Bronchial epithelial cell (primary cell): ENCODE results near the gene SHB. TPM values are rescaled to one million over a fixed set of nuclear protein-coding genes. Genes with fewer than 3 reads are reported as not detected.

ENCODE experiments used
- DNase-seq: peaks from one replicate; pipeline ENCODE4 v3.0.0-alpha.2; 2010; ENCODE audit warnings: low read depth
- FAIRE-seq: peaks from 2 replicates; lab custom pipeline; 2011; peaks lifted over from hg19 to GRCh38; lab: Jason Lieb, UNC
- H3K27me3 ChIP-seq: 2 replicates; pipeline ENCODE4 v1.5.1; 2011; ENCODE audit warnings: low read length; ENCODE audit not compliant: control insufficient read depth, insufficient read depth
- H3K36me3 ChIP-seq: 2 replicates; pipeline ENCODE4 v1.5.1; 2011; ENCODE audit warnings: low read length; ENCODE audit not compliant: control insufficient read depth, insufficient read depth
- H3K4me3 ChIP-seq: 2 replicates; pipeline ENCODE4 v1.5.1; 2011; ENCODE audit warnings: mild to moderate bottlenecking, low read depth, low read length, control low read depth
- total RNA-seq: library from RNA; depleted of rRNA; stranded (reverse); fragments of >200 nt; gene quantifications from 2 replicates; pipeline ENCODE4 v1.2.1, GENCODE V29; 2014
- TF ChIP-seq, protein P1 (sequence below): IDR thresholded peaks from 2 replicates; pipeline ENCODE4 v1.5.1; 2011; ENCODE audit warnings: mild to moderate bottlenecking, moderate library complexity, low read length, control low read depth, inconsistent platforms; ENCODE audit not compliant: insufficient read depth, severe bottlenecking

Gene SHB
- total RNA-seq, 1 donor from 2014 or later = 14.5 TPM

- no peaks in the 10 kb centered on the region for H3K27me3 ChIP-seq
- DNase-seq (no peak), FAIRE-seq (no peak)
- no peaks in the 10 kb centered on the region for H3K36me3 ChIP-seq
- TF ChIP-seq, protein P1, sequence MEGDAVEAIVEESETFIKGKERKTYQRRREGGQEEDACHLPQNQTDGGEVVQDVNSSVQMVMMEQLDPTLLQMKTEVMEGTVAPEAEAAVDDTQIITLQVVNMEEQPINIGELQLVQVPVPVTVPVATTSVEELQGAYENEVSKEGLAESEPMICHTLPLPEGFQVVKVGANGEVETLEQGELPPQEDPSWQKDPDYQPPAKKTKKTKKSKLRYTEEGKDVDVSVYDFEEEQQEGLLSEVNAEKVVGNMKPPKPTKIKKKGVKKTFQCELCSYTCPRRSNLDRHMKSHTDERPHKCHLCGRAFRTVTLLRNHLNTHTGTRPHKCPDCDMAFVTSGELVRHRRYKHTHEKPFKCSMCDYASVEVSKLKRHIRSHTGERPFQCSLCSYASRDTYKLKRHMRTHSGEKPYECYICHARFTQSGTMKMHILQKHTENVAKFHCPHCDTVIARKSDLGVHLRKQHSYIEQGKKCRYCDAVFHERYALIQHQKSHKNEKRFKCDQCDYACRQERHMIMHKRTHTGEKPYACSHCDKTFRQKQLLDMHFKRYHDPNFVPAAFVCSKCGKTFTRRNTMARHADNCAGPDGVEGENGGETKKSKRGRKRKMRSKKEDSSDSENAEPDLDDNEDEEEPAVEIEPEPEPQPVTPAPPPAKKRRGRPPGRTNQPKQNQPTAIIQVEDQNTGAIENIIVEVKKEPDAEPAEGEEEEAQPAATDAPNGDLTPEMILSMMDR = no peak
- no peak overlapping the region for H3K4me3 ChIP-seq
These were observed 7.6 kb downstream of the SHB start for GRCh38 chr9:38061326-38061977.

DNA sequence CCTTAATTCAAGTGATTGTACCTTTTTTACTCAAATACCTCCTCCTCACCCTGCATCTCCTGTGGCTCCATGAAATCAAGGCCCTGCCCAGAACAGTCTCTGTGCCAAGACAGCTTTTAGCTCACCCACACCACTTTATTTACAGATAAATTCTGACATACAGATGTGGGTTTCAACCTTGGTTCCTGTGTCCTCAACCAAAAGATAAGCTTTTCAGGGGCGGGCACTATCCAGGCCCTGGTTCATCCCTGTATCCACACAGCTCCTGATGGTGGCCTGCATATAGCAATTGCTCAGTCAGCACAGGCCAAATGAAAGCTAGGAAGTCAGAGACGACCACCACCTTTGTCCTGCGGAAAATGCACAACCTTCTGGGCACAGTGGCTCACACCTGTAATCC is 8.3 kb downstream of the SHB start:
- FAIRE-seq (no peak), DNase-seq (no peak)
- H3K27me3 ChIP-seq = no peaks in the 10 kb centered on the region
- no peaks in the 10 kb centered on the region for H3K36me3 ChIP-seq
- H3K4me3 ChIP-seq = no peak overlapping the region
- TF ChIP-seq, protein P1 = no peak

DNA sequence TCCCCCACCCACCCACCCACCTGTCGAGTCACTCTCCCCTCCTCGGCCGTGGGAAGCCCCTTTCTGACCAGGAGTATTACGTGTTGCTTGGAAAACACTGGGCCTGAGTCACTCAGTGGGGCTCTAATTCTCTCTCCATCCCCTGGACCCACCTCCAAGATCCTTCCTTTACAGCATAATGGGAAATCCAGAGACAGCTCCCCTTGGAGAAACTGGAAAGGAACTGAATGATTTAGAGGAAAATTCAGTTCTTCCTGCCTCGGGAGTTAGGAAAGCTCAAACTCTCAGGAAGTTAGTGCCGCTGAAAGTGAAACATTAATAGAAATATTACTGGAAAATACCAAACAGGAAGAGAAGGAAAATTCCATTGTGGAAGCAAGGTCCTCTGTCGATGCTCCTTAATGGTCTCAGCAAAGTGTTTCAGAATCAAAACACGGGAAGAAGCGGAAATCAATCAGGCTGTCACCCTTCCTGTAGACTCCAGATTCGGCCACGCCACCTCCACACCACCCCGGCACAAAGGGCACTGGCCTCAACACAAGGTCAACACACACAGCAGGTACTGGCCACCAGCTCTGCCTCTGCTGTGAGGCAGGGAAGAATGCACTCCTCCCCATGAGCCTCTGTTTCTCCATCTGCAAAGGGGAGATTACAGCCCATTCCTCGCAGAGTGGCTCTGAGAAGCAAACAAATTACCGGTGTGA is 9.6 kb downstream of the SHB start:
- TF ChIP-seq, protein P1 = no peak
- no peak overlapping the region for H3K4me3 ChIP-seq
- no peaks in the 10 kb centered on the region for H3K36me3 ChIP-seq
- H3K27me3 ChIP-seq = no peaks in the 10 kb centered on the region
- DNase-seq = peak; percentile 58
- FAIRE-seq = no peak

DNA sequence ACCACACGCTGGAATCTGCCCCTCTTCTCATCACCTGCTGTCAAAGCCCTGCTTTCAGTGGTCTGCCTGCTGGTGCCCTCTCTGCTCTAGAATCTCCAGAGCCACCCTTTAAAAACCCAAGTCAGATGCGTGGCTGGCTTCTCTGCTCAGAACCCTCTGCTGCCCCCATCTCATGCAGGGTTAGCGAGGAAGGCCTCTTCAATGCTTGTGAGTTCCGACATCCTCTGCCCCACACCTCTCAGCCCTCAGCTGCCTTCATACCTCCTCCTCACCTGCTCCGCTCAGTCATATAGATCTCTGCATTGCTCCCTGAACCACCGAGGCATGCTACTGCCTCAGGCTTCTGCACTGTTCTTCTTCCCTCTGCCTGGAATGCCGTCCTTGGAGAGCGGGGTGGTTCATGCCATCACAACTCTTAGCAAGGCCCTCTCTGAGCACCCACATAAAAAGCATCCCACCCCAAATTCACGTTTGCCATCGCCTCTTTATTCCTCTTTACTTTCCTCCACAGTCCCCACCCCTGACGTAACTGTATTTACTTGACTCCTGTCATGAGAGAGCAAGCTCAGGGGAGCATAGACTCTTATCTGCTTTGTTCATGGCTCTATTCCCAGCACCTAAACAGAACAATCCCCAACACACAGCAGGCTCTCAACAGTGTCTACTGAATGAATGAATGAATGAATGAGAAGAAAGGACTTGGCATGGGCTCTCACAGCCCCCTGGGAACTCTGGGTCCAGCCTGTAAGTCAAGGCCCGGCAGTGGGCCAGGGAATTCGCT is 10.4 kb downstream of the SHB start:
- peak; percentile 13 for FAIRE-seq
- Histone ChIP-seq H3K27me3 (no peaks in the 10 kb centered on the region), H3K36me3 (no peaks in the 10 kb centered on the region), H3K4me3 (no peak overlapping the region)
- TF ChIP-seq, protein P1 = no peak
- DNase-seq = no peak

GRCh38 chr9:38057416-38058195 is 11.4 kb downstream of the SHB start:
- Histone ChIP-seq H3K36me3 (no peaks in the 10 kb centered on the region), H3K27me3 (no peaks in the 10 kb centered on the region), H3K4me3 (no peak overlapping the region)
- no peak for DNase-seq
- no peak for FAIRE-seq
- TF ChIP-seq, protein P1 = no peak
